Panc1 (cell line): ENCODE data around the gene CT45A8. TPM values are rescaled to one million over a fixed set of nuclear protein-coding genes. Genes with fewer than 3 reads are reported as not detected.
"Not testable (repeated sequence)": the region's sequence is repeated elsewhere in the genome, so short reads cannot be mapped to it uniquely, and the experiment has no call there.

ENCODE experiments used
- ATAC-seq: fragments of 200-7000 bp; cut with Tn5 transposase; 2 replicates; pipeline ENCODE4 v1.9.1; 2020; ENCODE audit warnings: mild to moderate bottlenecking, moderate library complexity
- BruUV-seq: library from RNA; stranded (reverse); fragments of 400-500 nt; replicated peaks from 2 replicates; lab custom pipeline; 2021; lab: Mats Ljungman, UMichigan
- CTCF ChIA-PET: fragments of 300-600 bp; sonication (Branson Sonifier 250); formaldehyde crosslinking; loops from one replicate; lab custom pipeline; 2022; ENCODE audit warnings: antibody characterized with exemption; lab: Charles Lee
- POLR2A ChIA-PET: fragments of 300-600 bp; sonication (Branson Sonifier 250); formaldehyde crosslinking; loops from one replicate; lab custom pipeline; 2022; ENCODE audit warnings: antibody characterized with exemption; lab: Charles Lee
- DNase-seq: peaks from one replicate; pipeline ENCODE4 v3.0.0-alpha.2; 2010; ENCODE audit warnings: low read depth, low spot score
- H3K27ac ChIP-seq: 2 replicates; pipeline ENCODE4 v1.5.1; 2011; ENCODE audit warnings: mild to moderate bottlenecking, low read length, inconsistent platforms
- H3K27me3 ChIP-seq: fragments of 200-500 bp; sonication (Bioruptor generic); 2 replicates; pipeline ENCODE4 v1.6.0; 2014; ENCODE audit warnings: low read length, inconsistent platforms; ENCODE audit not compliant: control insufficient read depth, insufficient read depth
- H3K36me3 ChIP-seq: fragments of 200-500 bp; sonication (Bioruptor generic); 2 replicates; pipeline ENCODE4 v1.5.1; 2014; ENCODE audit warnings: inconsistent platforms, mild to moderate bottlenecking, low read length, moderate library complexity; ENCODE audit not compliant: control insufficient read depth, insufficient read depth
- H3K4me1 ChIP-seq: 2 replicates; pipeline ENCODE4 v1.5.1; 2011; ENCODE audit warnings: inconsistent platforms, mild to moderate bottlenecking, low read length, moderate library complexity; ENCODE audit not compliant: control insufficient read depth, insufficient read depth
- H3K4me3 ChIP-seq, 2 experiments: 2 replicates each; pipeline ENCODE4 v1.5.1; 2011 to 2012; ENCODE audit warnings: low read depth in 2 of 2, low read length in 2 of 2, mild to moderate bottlenecking in 2 of 2, inconsistent platforms in 1 of 2, moderate library complexity in 1 of 2
- H3K9me3 ChIP-seq: fragments of 200-500 bp; sonication (Bioruptor generic); 2 replicates; pipeline ENCODE4 v1.5.1; 2014; ENCODE audit warnings: low read depth, mild to moderate bottlenecking, inconsistent platforms, low read length, moderate library complexity; ENCODE audit not compliant: control insufficient read depth, insufficient read depth
- CTCF ChIP-seq: fragments of 450-650 bp; IDR thresholded peaks from 2 replicates; pipeline ENCODE4 v1.5.1; 2017; ENCODE audit warnings: mild to moderate bottlenecking
- in situ Hi-C: cut with HindIII; loops from 2 replicates; pipeline ENCODE4 v1.10.0; 2016; ENCODE audit warnings: low sequenced_read_pairs, low pct_unique_long_range_greater_than_20kb
- intact Hi-C: fragments of 100-400 bp; cut with micrococcal nuclease; formaldehyde crosslinking; loops from one replicate; pipeline ENCODE4 v1.10.0; 2022; ENCODE audit not compliant: unreplicated experiment
- total RNA-seq: library from RNA; stranded (reverse); gene quantifications from one replicate; pipeline ENCODE4 v1.2.1, GENCODE V29; 2021; ENCODE audit not compliant: unreplicated experiment

CT45A8 gene
- total RNA-seq, 1 experiment from 2014 or later, result not detected

GRCh38 chrX:135888976-135889375, 34.6 kb upstream of the CT45A8 start:
- peak; percentile 42 for TF ChIP-seq CTCF
- intact Hi-C loops, BruUV-seq, H3K27me3 ChIP-seq, POLR2A ChIA-PET, CTCF ChIA-PET, H3K36me3 ChIP-seq, H3K4me1 ChIP-seq, ATAC-seq, H3K4me3 ChIP-seq, H3K27ac ChIP-seq, in situ Hi-C loops, H3K9me3 ChIP-seq, DNase-seq: not testable (repeated sequence)

GRCh38 chrX:135888230-135888629, 33.9 kb upstream of the CT45A8 start:
- POLR2A ChIA-PET, intact Hi-C loops, ATAC-seq, H3K27ac ChIP-seq, H3K36me3 ChIP-seq, CTCF ChIA-PET, in situ Hi-C loops, BruUV-seq, H3K4me3 ChIP-seq, DNase-seq, H3K9me3 ChIP-seq, H3K27me3 ChIP-seq, H3K4me1 ChIP-seq: not testable (repeated sequence)

- ATAC-seq, intact Hi-C loops, DNase-seq, H3K4me1 ChIP-seq, BruUV-seq, CTCF ChIA-PET, H3K9me3 ChIP-seq, H3K36me3 ChIP-seq, POLR2A ChIA-PET, in situ Hi-C loops, H3K27me3 ChIP-seq, H3K4me3 ChIP-seq, H3K27ac ChIP-seq: not testable (repeated sequence)
Observed at GRCh38 chrX:135882741-135883140, 28.4 kb upstream of the CT45A8 start.

- DNase-seq, H3K9me3 ChIP-seq, H3K27ac ChIP-seq, POLR2A ChIA-PET, in situ Hi-C loops, H3K4me1 ChIP-seq, H3K4me3 ChIP-seq, ATAC-seq, CTCF ChIA-PET, H3K36me3 ChIP-seq, intact Hi-C loops, BruUV-seq, H3K27me3 ChIP-seq: not testable (repeated sequence)
Observed at GRCh38 chrX:135871712-135872111, 17.4 kb upstream of the CT45A8 start, which contains the start of gene CT45A9. Gene CT45A9, minus strand, starts transcription at chrX:135871812. Its CDS starts 3,751 bp downstream, at chrX:135868061.

GRCh38 chrX:135837180-135837579, 17.2 kb downstream of the CT45A8 start, which contains the start of gene CT45A7:
Gene CT45A7, minus strand, starts transcription at chrX:135837280. Its CDS starts 3,747 bp downstream, at chrX:135833533.
- POLR2A ChIA-PET, H3K4me1 ChIP-seq, H3K4me3 ChIP-seq, CTCF ChIA-PET, BruUV-seq, H3K9me3 ChIP-seq, H3K27ac ChIP-seq, DNase-seq, in situ Hi-C loops, intact Hi-C loops, ATAC-seq, H3K36me3 ChIP-seq, H3K27me3 ChIP-seq: not testable (repeated sequence)

- not testable (repeated sequence) for BruUV-seq
Observed at GRCh38 chrX:135819912-135820311, 34.4 kb downstream of the CT45A8 start, which contains the start of gene CT45A2. Gene CT45A2, minus strand, starts transcription at chrX:135820012. Its CDS starts 3,747 bp downstream, at chrX:135816265.

GRCh38 chrX:135802687-135803086, 51.7 kb downstream of the CT45A8 start, which contains the start of gene CT45A6:
Gene CT45A6, minus strand, starts transcription at chrX:135802787. Its CDS starts 3,794 bp downstream, at chrX:135798993.
- H3K27me3 ChIP-seq, H3K27ac ChIP-seq, in situ Hi-C loops, CTCF ChIA-PET, H3K36me3 ChIP-seq, DNase-seq, H3K9me3 ChIP-seq, POLR2A ChIA-PET, ATAC-seq, BruUV-seq, H3K4me3 ChIP-seq, H3K4me1 ChIP-seq, intact Hi-C loops: not testable (repeated sequence)

More at GRCh38 chrX:135819912-135820311, 34.4 kb downstream of the CT45A8 start, which contains the start of gene CT45A2:
- H3K36me3 ChIP-seq, CTCF ChIA-PET, H3K4me3 ChIP-seq, in situ Hi-C loops, intact Hi-C loops, H3K27me3 ChIP-seq, ATAC-seq, H3K9me3 ChIP-seq, POLR2A ChIA-PET, H3K4me1 ChIP-seq, DNase-seq, H3K27ac ChIP-seq: not testable (repeated sequence)
